ENCODE measurements around the gene DENND5A.

- TF ChIP-seq PKNOX1 (IDR thresholded peaks at IDR 0.05): no peak
- no peak for TF ChIP-seq RCOR1 (IDR thresholded peaks at IDR 0.05; ENCODE audit: borderline replicate concordance in 1 of 2, low read depth in 2 of 2, low read length in 2 of 2)
- no peak for TF ChIP-seq ELK1 (CRISPR knock-in tag; IDR thresholded peaks at IDR 0.05)
- no peak for TF ChIP-seq CTCF (IDR thresholded peaks at IDR 0.05 in 2 of 3, conservative IDR thresholded peaks at IDR 0.05 in 1 of 3; ENCODE audit: insufficient read depth in 2 of 3, low read depth in 1 of 3, low read length in 3 of 3)
- TF ChIP-seq MEIS2 (IDR thresholded peaks at IDR 0.05; ENCODE audit: partially characterized antibody): no peak
Measured at GRCh38 chr11:9180784-9181183, 84.4 kb downstream of the DENND5A start.
